Activated CD8-positive, alpha-beta memory T cell treated with anti-CD3 and anti-CD28 coated beads for 48 hours (primary cell): Measurements from ENCODE around the gene ITGB6.
"Not testable (repeated sequence)": the region's sequence is repeated elsewhere in the genome, so short reads cannot be mapped to it uniquely, and the experiment has no call there.

Source experiments
- DNase-seq, 3 experiments: peaks; one replicate each; pipeline ENCODE4 v3.0.0-alpha.2; 2020; ENCODE audit warnings: low read depth in 2 of 3, low spot score in 2 of 3

ITGB6 gene

DNA sequence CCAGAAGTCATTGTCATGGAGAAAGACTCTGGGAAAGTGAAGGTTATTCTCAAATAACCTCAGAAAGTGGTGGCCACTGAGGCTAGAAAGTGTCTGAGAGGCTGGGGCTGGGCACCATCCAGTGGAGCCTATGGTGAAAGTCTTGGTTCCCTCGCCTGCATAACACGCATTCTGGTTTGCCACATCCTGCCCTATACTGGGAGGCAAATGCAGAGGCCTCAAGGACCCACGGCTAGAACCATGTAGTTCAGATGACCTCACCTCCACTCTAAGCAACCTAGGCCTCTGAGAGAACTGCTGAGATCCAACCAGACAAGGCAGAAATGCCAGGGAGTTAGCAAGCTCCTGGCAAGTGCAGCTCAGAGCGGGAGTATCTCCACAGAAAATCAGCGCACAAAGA is 5.1 kb downstream of the ITGB6 start:
- DNase-seq: no peak

DNA sequence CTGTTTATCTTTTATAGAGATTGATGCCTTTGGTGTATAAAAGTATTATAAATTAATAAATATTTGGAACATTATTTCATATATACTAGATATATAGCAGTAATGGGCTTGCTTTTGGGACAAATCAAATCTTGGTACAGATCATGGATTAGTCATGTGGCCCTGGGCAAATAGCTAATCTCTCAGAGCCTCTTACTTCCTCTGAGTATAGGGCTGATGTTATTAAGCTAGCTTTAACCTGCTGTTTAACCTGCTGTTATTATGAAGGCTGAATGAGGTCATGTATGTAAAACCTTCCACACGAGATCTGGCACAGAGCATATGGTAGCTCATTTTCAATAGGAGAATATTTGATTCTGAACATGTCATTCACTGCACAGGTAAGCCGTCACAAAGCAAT is 5.7 kb downstream of the ITGB6 start:
- no peak for DNase-seq

DNA sequence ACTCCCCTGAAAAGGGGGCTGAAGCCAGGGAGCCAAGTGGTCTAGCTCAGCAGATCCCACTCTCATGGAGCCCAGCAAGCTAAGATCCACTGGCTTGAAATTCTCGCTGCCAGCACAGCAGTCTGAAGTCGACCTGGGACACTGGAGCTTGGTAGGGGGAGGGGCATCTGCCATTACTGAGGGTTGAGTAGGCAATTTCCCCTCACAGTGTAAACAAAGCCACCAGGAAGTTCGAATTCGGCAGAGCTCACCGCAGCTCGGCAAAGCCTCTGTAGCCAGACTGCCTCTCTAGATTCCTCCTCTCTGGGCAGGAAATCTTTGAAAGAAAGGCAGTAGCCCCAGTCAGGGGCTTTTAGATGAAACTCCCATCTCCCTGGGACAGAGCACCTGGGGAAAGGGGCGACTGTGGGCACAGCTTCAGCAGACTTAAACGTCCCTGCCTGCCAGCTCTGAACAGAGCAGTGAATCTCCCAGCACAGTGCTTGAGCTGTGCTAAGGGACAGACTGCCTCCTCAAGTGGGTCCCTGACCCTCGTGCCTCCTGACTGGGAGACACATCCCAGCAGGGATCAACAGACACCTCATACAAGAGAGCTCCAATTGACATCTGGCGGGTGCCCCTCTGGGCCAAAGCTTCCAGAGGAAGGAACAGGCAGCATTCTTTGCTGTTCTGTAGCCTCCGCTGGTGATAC is 18.8 kb downstream of the ITGB6 start:
- DNase-seq: not testable (repeated sequence)

DNA sequence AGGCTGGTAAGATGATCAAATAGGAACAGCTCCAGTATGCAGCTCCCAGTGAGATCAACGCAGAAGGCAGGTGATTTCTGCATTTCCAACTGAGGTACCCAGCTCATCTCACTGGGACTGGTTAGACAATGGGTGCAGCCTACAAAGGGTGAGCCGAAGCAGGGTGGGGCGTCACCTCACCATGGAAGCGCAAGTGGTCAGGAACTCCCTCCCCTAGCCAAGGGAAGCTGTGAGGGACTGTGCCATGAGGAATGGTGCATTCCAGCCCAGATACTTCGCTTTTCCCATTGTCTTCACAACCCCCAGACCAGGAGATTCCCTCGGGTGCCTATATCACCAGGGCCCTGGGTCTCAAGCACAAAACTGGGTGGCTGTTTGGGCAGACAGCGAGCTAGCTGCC is 19.4 kb downstream of the ITGB6 start:
- DNase-seq: not testable (repeated sequence)

DNA sequence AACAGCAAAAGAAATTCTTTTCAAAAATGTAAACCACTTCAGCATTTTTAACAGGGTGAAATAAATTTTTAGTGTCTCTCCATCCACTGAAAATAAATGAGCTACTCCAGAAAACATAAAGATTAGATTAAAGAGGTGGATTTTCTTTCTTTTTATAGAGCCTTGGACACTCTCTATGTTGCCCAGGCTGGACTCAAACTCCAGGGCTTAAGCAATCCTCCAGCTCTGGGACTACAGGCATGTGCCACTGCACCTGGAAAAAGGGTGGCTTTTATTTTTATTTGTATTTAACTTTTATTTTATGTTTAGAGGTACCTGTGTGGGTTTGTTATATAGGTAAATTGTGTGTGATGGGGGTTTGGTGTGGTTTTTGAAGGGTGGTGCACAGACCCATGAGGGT is 19.9 kb downstream of the ITGB6 start:
- DNase-seq: no peak

DNA sequence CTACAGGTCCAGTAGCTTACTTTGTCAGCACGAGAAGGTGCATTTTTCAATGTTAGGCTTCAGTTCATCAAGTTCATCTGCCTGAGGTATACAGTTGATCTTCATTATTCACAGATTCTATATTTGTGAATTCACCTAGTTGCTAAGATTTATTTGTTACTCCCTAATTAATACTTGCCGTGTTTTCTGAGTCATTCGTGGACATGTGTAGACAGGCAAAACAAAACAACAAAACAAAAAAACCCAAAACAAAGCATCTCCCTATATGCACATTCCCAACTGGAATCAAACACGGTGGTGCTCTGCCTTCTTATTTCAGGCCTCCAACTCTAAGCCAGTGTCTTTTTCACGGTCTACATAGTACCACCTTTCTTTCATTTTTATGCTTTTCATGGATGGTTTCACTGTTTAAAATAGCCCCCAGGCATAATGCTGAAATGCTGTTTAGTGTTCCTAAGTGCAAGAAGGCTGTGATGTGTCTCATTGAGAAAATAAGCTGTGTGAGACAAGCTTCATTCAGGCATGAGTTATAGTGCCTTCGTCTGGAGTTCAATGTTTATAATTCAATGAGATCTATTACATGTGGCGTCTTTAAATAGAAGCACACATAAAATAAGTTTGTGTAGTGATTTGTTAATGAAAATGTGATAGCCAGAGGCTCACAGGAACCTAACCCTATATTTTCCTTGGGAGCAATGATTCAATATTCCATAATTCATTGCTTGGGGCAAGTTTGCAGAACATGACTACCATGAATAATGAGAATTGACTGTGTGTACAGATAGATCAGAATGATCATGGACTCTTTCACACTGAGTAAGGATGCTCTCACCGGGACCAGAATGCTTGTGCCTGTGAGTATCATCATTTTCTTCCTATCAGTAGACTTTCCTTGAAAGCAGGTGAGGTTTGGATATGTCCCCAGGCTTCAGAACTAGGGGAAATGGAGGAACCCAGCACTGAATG is 24.6 kb downstream of the ITGB6 start:
- DNase-seq: no peak

DNA sequence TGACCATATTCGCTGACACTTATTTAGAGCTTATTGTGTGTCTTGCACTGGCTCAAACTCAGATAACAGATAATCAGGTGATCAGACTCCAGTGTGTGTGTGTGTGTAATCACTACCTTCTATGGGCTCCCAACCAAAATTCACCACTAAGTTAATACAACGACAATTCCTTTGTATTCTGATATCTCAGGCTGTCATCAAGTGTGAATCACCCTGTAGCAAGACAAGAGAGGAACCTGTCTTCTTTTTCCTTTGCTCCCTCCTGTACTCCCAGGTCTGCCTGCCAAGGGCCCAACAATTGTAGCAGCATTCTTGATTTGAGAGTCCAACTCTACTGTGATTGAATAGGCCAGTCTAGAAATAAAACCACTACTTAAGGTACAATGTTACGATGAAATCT is 25.8 kb downstream of the ITGB6 start:
- no peak for DNase-seq

DNA sequence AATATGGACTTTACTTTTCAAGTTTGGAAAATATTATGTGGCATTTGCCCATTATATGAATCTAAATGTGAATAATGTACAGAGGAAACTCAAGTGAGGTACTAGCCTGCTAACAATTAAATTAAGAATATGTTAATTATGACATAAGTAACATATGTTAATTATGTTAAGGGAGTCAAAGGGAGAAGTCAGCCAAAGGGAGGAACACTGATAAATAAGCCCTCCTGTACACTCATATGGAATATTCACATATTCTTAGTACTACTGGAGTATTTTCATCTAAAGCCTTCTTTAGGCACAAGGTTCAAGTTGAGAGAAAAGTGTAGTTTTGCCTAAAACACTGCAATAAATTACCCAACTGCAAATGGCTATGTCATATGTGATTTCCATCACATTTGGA is 30.1 kb downstream of the ITGB6 start:
- no peak for DNase-seq

DNA sequence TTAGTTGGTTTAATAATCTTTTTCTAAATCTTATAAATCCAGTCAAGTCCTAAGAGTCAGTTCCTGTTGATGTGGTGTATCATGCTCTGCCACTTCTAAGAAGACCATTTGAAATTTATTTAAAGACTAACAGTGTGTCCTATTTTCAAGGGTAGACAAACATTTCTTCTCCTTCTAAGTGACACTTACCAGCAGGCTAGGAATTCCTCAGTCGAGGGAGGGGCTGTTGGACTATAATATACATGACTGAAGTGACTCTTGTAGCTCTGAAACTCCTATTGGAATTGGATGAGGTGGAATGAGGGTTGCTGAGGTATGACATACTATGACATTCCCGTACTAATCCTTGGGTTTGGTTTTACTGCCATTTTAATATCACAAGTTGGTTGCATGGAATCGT is 30.6 kb downstream of the ITGB6 start:
- no peak for DNase-seq

DNA sequence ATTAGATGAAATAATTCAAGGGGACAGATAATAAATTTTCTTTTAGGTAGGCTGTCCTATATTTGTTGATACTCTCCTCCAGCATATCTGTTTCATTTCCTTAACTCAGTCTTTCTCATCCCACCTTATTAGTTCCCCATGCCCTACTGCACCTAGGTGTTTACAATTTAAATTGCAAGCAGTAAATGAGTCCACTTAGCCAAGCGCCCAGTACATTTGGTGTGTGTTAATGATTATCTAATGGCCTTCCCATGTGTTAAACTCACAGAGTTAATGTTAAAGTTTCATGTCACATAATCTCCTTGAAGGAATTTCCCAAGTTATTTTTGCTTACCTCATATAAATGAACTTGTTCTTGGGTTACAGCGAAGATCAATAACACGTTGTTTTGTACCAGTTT is 31.2 kb downstream of the ITGB6 start:
- no peak for DNase-seq

DNA sequence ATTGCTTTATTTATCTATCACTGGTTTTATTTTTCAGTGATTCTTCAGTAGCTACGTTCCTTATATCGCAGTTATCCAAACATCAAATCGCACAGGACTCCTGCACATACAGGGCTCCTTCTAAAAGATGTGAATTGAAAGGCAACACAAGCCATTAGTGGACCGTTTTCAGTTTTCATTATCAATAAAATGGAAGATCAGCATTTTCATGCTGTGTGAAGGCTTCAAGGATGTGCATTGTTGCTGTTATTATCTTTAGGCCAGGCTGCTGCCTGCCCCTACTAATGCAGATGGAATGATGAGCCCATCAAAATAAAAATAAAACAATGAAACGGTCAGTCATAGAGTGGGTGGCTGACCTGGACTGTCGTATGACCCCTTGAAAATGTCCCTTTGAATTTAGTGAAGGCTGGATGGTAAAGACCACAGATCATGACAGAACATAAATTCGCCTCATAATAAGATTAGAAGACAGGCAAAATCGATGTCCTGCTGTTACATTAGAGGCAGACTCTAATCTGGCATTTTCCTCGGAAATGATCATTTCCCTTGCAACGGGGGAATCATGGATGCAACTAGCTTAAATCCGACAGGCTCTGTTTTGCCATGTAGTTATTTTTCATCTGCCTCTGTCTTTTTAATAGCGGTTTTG is 32.9 kb downstream of the ITGB6 start:
- no peak for DNase-seq

DNA sequence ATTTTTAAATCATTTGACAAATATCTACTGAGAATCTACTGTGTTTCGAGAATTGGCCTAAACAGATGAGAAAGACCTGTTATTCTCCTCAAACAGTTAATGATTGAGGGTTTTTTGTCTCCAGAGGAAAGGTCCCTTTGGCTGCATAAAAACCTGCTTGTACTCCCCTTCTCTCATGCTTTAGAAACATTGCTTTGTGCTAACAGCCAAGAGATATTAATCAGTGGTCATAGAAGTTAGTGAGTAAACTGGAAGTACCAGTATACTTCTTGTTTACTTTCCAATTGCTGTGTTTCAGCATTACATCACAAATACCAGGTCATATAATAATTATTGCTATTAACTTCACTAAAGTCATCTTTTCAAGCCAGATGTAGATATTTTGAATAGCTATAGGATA is 34.1 kb downstream of the ITGB6 start:
- no peak for DNase-seq

DNA sequence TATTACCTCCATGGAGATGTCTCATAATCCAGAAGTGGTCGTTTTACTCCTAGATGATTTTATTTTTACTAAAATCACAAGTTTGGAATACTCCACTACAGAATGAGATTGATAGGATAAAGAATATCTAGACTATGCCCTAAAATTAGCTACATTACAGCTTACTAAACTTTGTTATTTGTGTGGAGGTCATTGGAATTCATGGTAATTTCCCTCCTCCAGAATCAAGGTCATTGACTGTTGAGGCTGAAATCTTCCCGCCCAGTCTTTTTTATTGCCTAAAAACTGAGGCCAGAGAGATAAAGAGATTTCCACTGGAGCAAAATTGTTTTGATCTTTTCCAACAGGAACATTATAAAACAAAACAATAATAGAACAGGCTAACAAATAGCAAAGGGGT is 35.0 kb downstream of the ITGB6 start:
- no peak for DNase-seq

DNA sequence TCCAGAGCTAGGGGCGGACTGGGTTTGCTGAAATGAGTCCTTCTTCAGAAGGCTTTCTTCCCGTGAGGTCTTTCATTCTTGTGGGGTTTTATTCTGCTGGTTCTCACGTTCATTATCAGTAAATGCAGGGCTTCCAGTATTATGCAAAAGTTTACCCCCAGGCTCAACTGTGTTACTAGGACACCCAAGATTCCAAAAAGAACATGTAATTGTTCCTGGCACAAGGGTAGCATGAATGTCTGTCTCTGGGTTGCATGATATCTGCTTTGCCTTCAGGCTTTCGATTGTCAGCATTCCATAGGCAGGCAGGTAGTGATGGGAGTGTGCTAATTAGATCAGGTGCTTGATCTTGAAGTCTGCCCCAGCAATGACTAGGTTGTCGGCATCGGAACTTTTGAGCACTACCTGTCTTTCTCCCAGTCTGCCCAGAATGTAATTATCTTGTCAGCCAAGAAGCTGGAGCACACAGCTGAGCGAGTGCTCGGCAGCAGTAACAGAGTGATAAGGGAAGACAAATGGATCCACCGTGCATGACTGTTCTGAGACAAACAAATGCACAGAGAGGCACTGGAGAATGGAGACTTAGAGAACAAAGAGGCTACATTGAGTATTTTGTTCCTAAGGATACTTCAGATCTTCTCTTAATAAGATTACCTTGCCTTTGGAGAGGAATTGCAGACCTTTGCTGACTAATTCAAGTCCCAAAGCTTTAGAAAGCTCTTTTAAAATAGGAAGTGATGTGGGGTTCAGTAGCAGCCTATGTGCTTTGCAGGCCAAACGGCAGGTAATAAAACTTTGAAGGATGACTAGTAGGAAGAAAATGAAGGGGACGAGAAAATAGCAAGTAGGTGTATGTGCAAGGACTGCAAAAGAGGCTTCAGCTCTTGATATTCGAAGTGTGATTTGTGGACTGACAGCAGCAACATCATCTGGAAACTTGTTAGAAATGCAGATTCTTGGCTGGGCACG is 41.9 kb downstream of the ITGB6 start:
- DNase-seq: no peak

DNA sequence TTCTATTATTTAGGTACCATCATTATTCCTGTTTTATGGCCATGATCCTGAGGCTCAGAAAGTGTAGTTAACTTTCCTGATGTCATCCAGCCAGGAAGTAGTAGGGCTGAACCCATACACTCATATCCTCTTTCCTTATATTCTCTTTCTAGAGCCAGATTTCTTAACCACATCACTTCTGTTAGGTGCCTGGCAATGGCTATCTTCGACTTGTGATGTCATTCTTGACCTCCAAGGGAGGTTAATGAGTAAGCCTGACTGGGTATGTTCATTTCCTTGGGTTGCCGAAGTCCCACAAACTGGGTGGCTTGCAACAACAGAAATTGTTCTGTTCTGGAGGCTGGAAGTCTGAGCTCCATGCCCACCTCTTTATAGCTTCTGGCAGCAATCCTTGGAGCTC is 43.4 kb downstream of the ITGB6 start:
- DNase-seq: no peak

DNA sequence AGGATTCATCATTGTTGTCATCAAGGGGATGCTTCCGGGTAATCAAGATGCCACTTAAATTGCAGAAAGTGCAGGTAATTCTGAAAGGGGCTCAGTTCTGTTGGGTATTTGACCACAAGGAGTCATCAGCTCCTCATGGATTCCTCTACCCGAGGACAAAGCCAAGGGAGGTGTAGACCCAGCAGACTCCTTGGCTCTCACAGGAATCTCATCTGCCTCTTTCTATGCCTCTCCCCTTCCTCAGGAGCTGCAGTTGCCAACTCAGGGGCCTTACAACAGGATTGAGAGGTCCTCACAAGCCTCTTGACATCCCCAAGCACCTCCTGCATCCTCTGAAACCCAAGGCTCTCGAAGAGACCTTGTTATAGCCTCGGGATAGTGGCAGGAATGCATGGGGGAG is 44.0 kb downstream of the ITGB6 start:
- no peak for DNase-seq

DNA sequence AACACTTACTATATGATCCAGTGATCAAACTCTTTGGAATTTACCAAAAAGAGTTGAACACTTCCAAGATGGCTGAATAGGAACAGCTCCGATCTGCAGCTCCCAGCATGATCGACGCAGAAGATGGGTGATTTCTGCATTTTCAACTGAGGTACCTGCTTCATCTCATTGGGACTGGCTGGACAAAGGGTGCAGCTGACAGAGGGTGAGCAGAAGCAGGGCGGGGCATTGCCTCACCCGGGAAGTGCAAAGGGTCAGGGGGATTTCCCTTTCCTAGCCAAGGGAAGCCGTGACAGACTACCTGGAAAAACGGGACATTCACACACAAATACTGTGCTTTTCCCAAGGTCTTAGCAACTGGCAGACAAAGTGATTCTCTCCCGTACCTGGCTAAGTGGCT is 51.7 kb downstream of the ITGB6 start:
- DNase-seq: not testable (repeated sequence)

DNA sequence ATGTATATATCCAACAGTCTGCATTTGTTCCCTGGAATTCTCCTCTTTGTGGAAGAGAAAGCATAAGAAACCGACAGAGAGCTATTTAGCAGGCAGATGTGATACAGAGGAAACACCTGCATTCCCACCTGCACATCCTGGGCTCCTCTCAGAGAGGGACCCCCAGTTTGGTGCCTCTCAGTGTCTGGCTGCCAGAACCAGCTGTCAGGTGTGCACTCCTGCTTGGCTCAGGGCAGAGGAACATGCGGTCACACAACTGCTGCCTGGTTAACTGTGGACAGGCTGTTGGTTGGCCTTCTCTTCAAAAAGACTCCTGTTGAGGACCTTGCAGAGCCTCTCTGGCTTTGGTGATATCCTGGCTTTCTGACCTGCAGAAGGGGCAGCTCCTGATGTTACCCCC is 54.6 kb downstream of the ITGB6 start:
- DNase-seq: no peak

DNA sequence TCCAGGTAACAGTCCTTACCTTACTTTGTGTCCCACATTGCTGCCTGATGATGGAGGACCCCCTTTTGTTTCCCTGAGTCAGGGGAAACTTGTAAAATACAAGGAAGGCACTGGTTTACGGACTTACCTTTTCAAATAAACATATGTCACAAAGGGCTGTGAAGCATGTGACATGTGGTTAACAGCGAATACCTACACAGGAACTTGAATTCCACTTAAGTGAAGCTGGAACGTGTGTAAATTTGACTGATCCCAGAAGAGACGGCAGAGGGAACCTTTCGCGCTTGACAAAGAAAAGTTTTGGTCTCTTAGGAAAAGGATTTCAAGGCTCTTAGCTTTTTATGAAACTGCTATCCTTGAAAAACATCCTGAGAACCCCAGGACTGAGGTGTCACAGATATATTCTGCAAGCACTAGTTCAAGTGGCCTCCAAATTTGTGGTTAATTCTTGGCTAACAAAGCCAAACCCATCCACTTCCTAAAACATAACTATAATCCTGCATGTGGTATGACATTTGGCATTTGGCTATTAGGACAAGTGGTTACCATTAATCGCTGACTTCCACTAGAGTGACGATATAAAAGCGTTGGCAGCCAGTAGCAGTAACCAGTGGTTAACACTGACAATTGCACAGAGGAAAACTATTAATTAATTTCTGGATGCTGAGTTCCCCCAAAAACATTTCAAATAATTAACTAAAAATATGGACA is 55.6 kb downstream of the ITGB6 start:
- no peak for DNase-seq

DNA sequence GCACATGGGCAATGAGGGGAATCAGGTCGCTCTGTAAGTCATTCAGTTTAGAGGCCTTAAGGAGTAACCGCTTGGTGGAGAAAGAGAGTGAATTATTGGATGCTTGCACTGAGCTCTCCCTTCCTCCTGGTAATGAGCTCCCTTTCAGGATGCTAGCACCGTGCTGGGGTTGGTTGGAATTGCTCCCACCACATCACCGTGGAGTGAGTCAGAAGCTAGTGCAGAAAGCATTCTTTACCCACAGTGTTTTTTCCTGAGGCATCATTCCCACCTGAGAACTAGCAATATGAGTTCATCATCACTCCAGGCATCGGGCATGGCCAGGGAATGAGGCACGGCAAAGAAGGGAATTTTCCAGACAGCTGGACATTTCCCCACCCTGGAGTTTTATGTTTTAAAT is 57.6 kb downstream of the ITGB6 start:
- no peak for DNase-seq
